Stimulated activated memory B cell treated with anti-CD40 and anti-IgM and Interleukin-4, amounts not matched to agents 10 μg/mL and 1 μg/mL and 100 μg/mL, for 72 hours (primary cell): ENCODE measurements around the gene SCIN.
"Not testable (repeated sequence)": the region's sequence is repeated elsewhere in the genome, so short reads cannot be mapped to it uniquely, and the experiment has no call there.

ENCODE experiments used
- ATAC-seq: fragments of 150-1000 bp; cut with Tn5 transposase; 2 replicates; pipeline ENCODE4 v1.10.0; 2021
- H3K27ac Mint-ChIP-seq: one replicate; pipeline ENCODE4 v1.8.0; 2022; ENCODE audit warnings: mild to moderate bottlenecking, mixed read lengths
- H3K27me3 Mint-ChIP-seq: one replicate; pipeline ENCODE4 v1.8.0; 2022; ENCODE audit warnings: mixed read lengths
- H3K36me3 Mint-ChIP-seq: one replicate; pipeline ENCODE4 v1.8.0; 2022; ENCODE audit warnings: mixed read lengths
- H3K4me1 Mint-ChIP-seq: one replicate; pipeline ENCODE4 v1.8.0; 2022; ENCODE audit warnings: mixed read lengths
- H3K4me3 Mint-ChIP-seq: one replicate; pipeline ENCODE4 v1.8.0; 2022; ENCODE audit warnings: mild to moderate bottlenecking, moderate library complexity, mixed read lengths
- H3K9me3 Mint-ChIP-seq: one replicate; pipeline ENCODE4 v1.8.0; 2022; ENCODE audit warnings: mixed read lengths

SCIN gene

GRCh38 chr7:12570534-12571461, at the start of gene SCIN:
Gene SCIN, plus strand, starts transcription at chr7:12570720. Its CDS starts 67 bp downstream, at chr7:12570787.
- Mint-ChIP-seq H3K4me3 (peak within 1 kb of the TSS; percentile 77), H3K36me3 (no peaks in the 10 kb centered on the region), H3K4me1 (peaks cover 29% of the 10 kb centered on the region), H3K27ac (no peak within 1 kb of the TSS), H3K27me3 (peaks cover 34% of the 10 kb centered on the region), H3K9me3 (no peaks in the 10 kb centered on the region)
- ATAC-seq: peak; percentile 53

- ATAC-seq: no peak
- Mint-ChIP-seq H3K9me3 (no peaks in the 10 kb centered on the region), H3K27me3 (peaks cover 19% of the 10 kb centered on the region), H3K36me3 (no peaks in the 10 kb centered on the region), H3K27ac (no peak overlapping the region), H3K4me3 (no peak overlapping the region), H3K4me1 (no peaks in the 10 kb centered on the region)
These were observed 45.6 kb upstream of the SCIN start for GRCh38 chr7:12524794-12525386.

- not testable (repeated sequence) for ATAC-seq, H3K27ac Mint-ChIP-seq, H3K4me3 Mint-ChIP-seq, H3K36me3 Mint-ChIP-seq, H3K27me3 Mint-ChIP-seq, H3K4me1 Mint-ChIP-seq, H3K9me3 Mint-ChIP-seq
These were observed 43.8 kb upstream of the SCIN start for GRCh38 chr7:12526693-12527092.

GRCh38 chr7:12527670-12528069, 42.9 kb upstream of the SCIN start:
- not testable (repeated sequence) for H3K9me3 Mint-ChIP-seq, H3K27ac Mint-ChIP-seq, H3K36me3 Mint-ChIP-seq, H3K4me1 Mint-ChIP-seq, H3K4me3 Mint-ChIP-seq, H3K27me3 Mint-ChIP-seq, ATAC-seq

GRCh38 chr7:12529971-12530710, 40.4 kb upstream of the SCIN start:
- no peak overlapping the region for H3K4me3 Mint-ChIP-seq
- ATAC-seq: no peak
- H3K27ac Mint-ChIP-seq: no peak overlapping the region
- H3K27me3 Mint-ChIP-seq: no peaks in the 10 kb centered on the region
- H3K9me3 Mint-ChIP-seq: peaks cover 2% of the 10 kb centered on the region
- H3K4me1 Mint-ChIP-seq: no peaks in the 10 kb centered on the region
- H3K36me3 Mint-ChIP-seq: no peaks in the 10 kb centered on the region

- H3K9me3 Mint-ChIP-seq: peaks cover 5% of the 10 kb centered on the region
- no peaks in the 10 kb centered on the region for H3K4me1 Mint-ChIP-seq
- H3K27ac Mint-ChIP-seq: no peak overlapping the region
- H3K27me3 Mint-ChIP-seq: no peaks in the 10 kb centered on the region
- no peak overlapping the region for H3K4me3 Mint-ChIP-seq
- ATAC-seq: no peak
- no peaks in the 10 kb centered on the region for H3K36me3 Mint-ChIP-seq
These were observed 38.7 kb upstream of the SCIN start for GRCh38 chr7:12531784-12532183.

- Mint-ChIP-seq H3K9me3 (peaks cover 10% of the 10 kb centered on the region), H3K36me3 (no peaks in the 10 kb centered on the region), H3K4me1 (no peaks in the 10 kb centered on the region), H3K27ac (no peak overlapping the region), H3K27me3 (no peaks in the 10 kb centered on the region), H3K4me3 (no peak overlapping the region)
- no peak for ATAC-seq
These were observed 36.5 kb upstream of the SCIN start for GRCh38 chr7:12534046-12534445.

GRCh38 chr7:12539681-12540080, 30.8 kb upstream of the SCIN start:
- Mint-ChIP-seq H3K27me3 (peaks cover 13% of the 10 kb centered on the region), H3K27ac (no peak overlapping the region), H3K9me3 (peaks cover 9% of the 10 kb centered on the region), H3K36me3 (no peaks in the 10 kb centered on the region), H3K4me1 (no peaks in the 10 kb centered on the region), H3K4me3 (no peak overlapping the region)
- ATAC-seq: no peak

GRCh38 chr7:12540850-12541249, 29.7 kb upstream of the SCIN start:
- no peak for ATAC-seq
- Mint-ChIP-seq H3K27ac (no peak overlapping the region), H3K27me3 (peaks cover 13% of the 10 kb centered on the region), H3K9me3 (peaks cover 8% of the 10 kb centered on the region), H3K4me1 (no peaks in the 10 kb centered on the region), H3K4me3 (no peak overlapping the region), H3K36me3 (no peaks in the 10 kb centered on the region)

GRCh38 chr7:12543586-12543985, 26.9 kb upstream of the SCIN start:
- no peak for ATAC-seq
- peaks cover 13% of the 10 kb centered on the region for H3K27me3 Mint-ChIP-seq
- no peak overlapping the region for H3K4me3 Mint-ChIP-seq
- H3K27ac Mint-ChIP-seq: no peak overlapping the region
- H3K4me1 Mint-ChIP-seq: no peaks in the 10 kb centered on the region
- H3K9me3 Mint-ChIP-seq: peaks cover 2% of the 10 kb centered on the region
- no peaks in the 10 kb centered on the region for H3K36me3 Mint-ChIP-seq

- Mint-ChIP-seq H3K4me3 (no peak overlapping the region), H3K27me3 (no peaks in the 10 kb centered on the region), H3K4me1 (no peaks in the 10 kb centered on the region), H3K9me3 (no peaks in the 10 kb centered on the region), H3K27ac (no peak overlapping the region), H3K36me3 (no peaks in the 10 kb centered on the region)
- ATAC-seq: no peak
These were observed 21.4 kb upstream of the SCIN start for GRCh38 chr7:12549106-12549505.

- no peaks in the 10 kb centered on the region for H3K27me3 Mint-ChIP-seq
- H3K36me3 Mint-ChIP-seq: no peaks in the 10 kb centered on the region
- H3K4me1 Mint-ChIP-seq: no peaks in the 10 kb centered on the region
- ATAC-seq: no peak
- H3K4me3 Mint-ChIP-seq: no peak overlapping the region
- H3K27ac Mint-ChIP-seq: no peak overlapping the region
- no peaks in the 10 kb centered on the region for H3K9me3 Mint-ChIP-seq
These were observed 19.6 kb upstream of the SCIN start for GRCh38 chr7:12550956-12551355.

- peaks cover 3% of the 10 kb centered on the region for H3K9me3 Mint-ChIP-seq
- no peak overlapping the region for H3K4me3 Mint-ChIP-seq
- H3K27ac Mint-ChIP-seq: no peak overlapping the region
- no peak for ATAC-seq
- H3K36me3 Mint-ChIP-seq: no peaks in the 10 kb centered on the region
- H3K4me1 Mint-ChIP-seq: no peaks in the 10 kb centered on the region
- H3K27me3 Mint-ChIP-seq: peaks cover 15% of the 10 kb centered on the region
These were observed 17.6 kb upstream of the SCIN start for GRCh38 chr7:12552876-12553275.

- peaks cover 15% of the 10 kb centered on the region for H3K27me3 Mint-ChIP-seq
- ATAC-seq: no peak
- no peaks in the 10 kb centered on the region for H3K4me1 Mint-ChIP-seq
- peaks cover 3% of the 10 kb centered on the region for H3K9me3 Mint-ChIP-seq
- H3K36me3 Mint-ChIP-seq: no peaks in the 10 kb centered on the region
- no peak overlapping the region for H3K27ac Mint-ChIP-seq
- no peak overlapping the region for H3K4me3 Mint-ChIP-seq
These were observed 17.1 kb upstream of the SCIN start for GRCh38 chr7:12553416-12553815.

GRCh38 chr7:12554351-12554750, 16.2 kb upstream of the SCIN start:
- H3K9me3 Mint-ChIP-seq: peaks cover 3% of the 10 kb centered on the region
- H3K27me3 Mint-ChIP-seq: peaks cover 15% of the 10 kb centered on the region
- no peak overlapping the region for H3K4me3 Mint-ChIP-seq
- ATAC-seq: no peak
- no peaks in the 10 kb centered on the region for H3K4me1 Mint-ChIP-seq
- no peak overlapping the region for H3K27ac Mint-ChIP-seq
- H3K36me3 Mint-ChIP-seq: no peaks in the 10 kb centered on the region
